Esophagus squamous epithelium (tissue), 5 donors: Measurements from ENCODE around the gene AKAP5. TPM values are rescaled to one million over a fixed set of nuclear protein-coding genes. Genes with fewer than 3 reads are reported as not detected.

Experiments
- DNase-seq: peaks from one replicate; lab custom pipeline; 2025; lab: John Stamatoyannopoulos, UW
- H3K27ac ChIP-seq, 4 donors: fragments of 200-600 bp; sonication (generic); one replicate each; pipeline ENCODE4 v1.5.1; 2016 to 2019; ENCODE audit warnings: mild to moderate bottlenecking in 1 of 4
- H3K27me3 ChIP-seq, 4 donors: fragments of 200-600 bp; sonication (generic); 1 replicate in 3 of 4; 2 replicates in 1 of 4; pipeline versions ENCODE4 v1.5.1 to v1.6.0; 2017 to 2021; ENCODE audit warnings: antibody characterized with exemption in 1 of 4
- H3K36me3 ChIP-seq, 3 donors: fragments of 200-600 bp; sonication (generic); one replicate each; pipeline ENCODE4 v1.5.1; 2016 to 2019
- H3K4me1 ChIP-seq, 3 donors: fragments of 200-600 bp; sonication (generic); one replicate each; pipeline ENCODE4 v1.5.1; 2017 to 2019
- H3K4me3 ChIP-seq, 4 donors: fragments of 200-600 bp; sonication (generic); 1 replicate in 3 of 4; 2 replicates in 1 of 4; pipeline ENCODE4 v1.5.1; 2016 to 2019; ENCODE audit warnings: mild to moderate bottlenecking in 2 of 4, moderate library complexity in 1 of 4
- H3K9me3 ChIP-seq, 3 donors: fragments of 200-600 bp; sonication (generic); one replicate each; pipeline ENCODE4 v1.5.1; 2016 to 2019
- POLR2A ChIP-seq, 4 donors: fragments of 450-650 bp; IDR thresholded peaks; one replicate each; pipeline ENCODE4 v1.6.1; 2017; ENCODE audit warnings: antibody characterized with exemption in 4 of 4, mild to moderate bottlenecking in 4 of 4, moderate library complexity in 3 of 4
- WGBS, 2 donors: methylation state at CpG; one replicate each; pipeline ENCODE4 v1.1.5; 2018; 5-methylcytosine and 5-hydroxymethylcytosine counted together
- intact Hi-C: fragments of 100-400 bp; cut with DNase I; formaldehyde crosslinking; loops from one replicate; pipeline ENCODE4 v1.15.0; 2022
- total RNA-seq, 4 donors: library from RNA; depleted of rRNA; stranded (reverse); fragments of >200 nt; gene quantifications; one replicate each; pipeline ENCODE4 v1.1.0, GENCODE V29; 2016
- TF ChIP-seq, protein P1 (sequence below), 6 experiments: fragments of 450-650 bp in 4 of 6; fragments of 200-600 bp in 2 of 6; sonication (generic) in 2 of 6; IDR thresholded peaks; one replicate each; pipeline ENCODE4 v1.5.1; 2016 to 2019; ENCODE audit warnings: antibody characterized with exemption in 6 of 6, mild to moderate bottlenecking in 4 of 6, moderate library complexity in 4 of 6
- donor health status: DM: yes; HTN: yes; CAD: no.

AKAP5 gene
- total RNA-seq, 4 donors from 2014 or later, result 0.04 to 0.38 TPM; not detected in 2

DNA sequence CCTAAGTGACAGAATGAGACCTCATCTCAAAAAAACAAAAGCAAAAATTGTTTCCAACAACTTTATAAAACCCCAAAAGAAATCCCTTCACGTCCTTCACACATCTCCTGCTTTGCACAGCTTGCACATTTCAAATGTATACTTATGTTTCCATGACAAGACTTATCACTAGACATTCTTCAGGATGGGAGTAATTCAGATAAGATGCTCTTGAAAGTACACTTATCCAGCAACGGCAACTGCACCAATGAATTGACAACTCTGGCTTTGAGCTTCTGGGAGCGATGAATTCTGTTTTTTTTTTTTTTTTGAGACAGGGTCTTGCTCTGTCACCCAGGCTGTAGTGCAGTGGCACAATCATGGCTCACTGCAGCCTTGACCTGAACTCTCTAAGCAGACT lies 30.8 kb upstream of the AKAP5 start:
- Histone ChIP-seq H3K27me3 (no peaks in the 10 kb centered on the region), H3K9me3 (no peaks in the 10 kb centered on the region), H3K4me3 (no peak overlapping the region), H3K36me3 (peaks cover 0 to 95% (median 19%) of the 10 kb centered on the region in 3 donors), H3K27ac (no peak overlapping the region), H3K4me1 (no peaks in the 10 kb centered on the region)
- DNase-seq, result no peak
- intact Hi-C loops, result no loop called here
- no peak for TF ChIP-seq POLR2A (IDR thresholded peaks at IDR 0.05)
- TF ChIP-seq, protein P1, sequence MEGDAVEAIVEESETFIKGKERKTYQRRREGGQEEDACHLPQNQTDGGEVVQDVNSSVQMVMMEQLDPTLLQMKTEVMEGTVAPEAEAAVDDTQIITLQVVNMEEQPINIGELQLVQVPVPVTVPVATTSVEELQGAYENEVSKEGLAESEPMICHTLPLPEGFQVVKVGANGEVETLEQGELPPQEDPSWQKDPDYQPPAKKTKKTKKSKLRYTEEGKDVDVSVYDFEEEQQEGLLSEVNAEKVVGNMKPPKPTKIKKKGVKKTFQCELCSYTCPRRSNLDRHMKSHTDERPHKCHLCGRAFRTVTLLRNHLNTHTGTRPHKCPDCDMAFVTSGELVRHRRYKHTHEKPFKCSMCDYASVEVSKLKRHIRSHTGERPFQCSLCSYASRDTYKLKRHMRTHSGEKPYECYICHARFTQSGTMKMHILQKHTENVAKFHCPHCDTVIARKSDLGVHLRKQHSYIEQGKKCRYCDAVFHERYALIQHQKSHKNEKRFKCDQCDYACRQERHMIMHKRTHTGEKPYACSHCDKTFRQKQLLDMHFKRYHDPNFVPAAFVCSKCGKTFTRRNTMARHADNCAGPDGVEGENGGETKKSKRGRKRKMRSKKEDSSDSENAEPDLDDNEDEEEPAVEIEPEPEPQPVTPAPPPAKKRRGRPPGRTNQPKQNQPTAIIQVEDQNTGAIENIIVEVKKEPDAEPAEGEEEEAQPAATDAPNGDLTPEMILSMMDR (IDR thresholded peaks at IDR 0.05), result no peak
- WGBS, 2 donors, result 76 to 95% methylated on average over 3 of the region's 3 CpGs

DNA sequence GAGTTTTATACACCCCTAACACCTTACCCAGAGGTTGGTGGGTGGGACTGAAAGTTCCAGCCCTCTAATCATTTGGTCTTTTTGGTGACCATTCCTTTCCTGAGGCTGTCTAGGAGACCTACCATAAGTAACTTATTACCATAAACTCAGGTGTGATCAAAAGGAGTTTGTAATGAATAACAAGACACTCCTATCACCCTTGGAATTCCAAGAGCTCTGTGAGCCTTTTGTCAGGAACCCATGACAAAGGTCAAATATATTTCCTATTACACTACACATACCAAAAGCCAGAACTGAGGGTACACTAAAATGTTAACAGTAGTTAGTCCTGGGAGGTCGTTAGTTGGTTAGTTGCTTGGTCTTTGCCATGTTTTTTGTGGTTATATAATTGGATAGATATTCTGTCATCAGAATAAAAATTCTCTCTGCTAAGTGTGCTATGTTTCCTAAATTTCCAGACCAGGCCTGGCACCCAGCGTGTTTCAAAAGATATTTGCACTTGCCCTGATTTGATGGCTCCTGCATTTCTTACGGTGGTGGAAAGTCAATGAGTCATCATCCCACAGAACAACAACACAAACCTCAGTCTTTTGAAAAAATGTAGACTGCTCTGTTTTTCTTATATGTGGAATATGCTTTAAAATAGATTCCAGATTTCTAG lies 27.0 kb upstream of the AKAP5 start:
- Histone ChIP-seq H3K27me3 (no peaks in the 10 kb centered on the region), H3K9me3 (no peaks in the 10 kb centered on the region), H3K4me1 (no peaks in the 10 kb centered on the region), H3K27ac (no peak overlapping the region), H3K36me3 (peaks cover 0 to 98% (median 19%) of the 10 kb centered on the region in 3 donors), H3K4me3 (no peak overlapping the region)
- no peak for DNase-seq
- 45 to 52% methylated on average over 3 of the region's 3 CpGs for WGBS, 2 donors
- intact Hi-C loops, result no loop called here
- TF ChIP-seq POLR2A (IDR thresholded peaks at IDR 0.05), result no peak
- TF ChIP-seq, protein P1 (IDR thresholded peaks at IDR 0.05), result no peak

DNA sequence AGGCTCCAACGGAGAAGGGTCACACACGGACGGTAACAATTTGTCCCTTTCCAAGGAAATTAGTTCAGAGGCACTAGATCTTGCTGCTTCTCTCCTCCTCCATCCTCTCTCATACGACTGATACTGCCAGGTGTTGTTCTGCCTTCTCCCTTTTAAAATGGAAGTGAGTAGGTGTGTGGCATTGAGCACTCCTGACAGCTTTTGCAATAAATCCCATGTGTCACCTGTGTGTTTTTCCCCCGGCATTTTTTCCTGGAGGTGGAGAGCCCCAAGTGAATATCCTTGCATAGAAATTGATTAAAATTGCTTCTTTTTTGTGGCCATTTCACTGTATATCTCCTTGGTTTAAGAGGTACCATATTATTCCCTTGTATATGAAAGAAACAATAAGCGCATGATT lies 26.2 kb upstream of the AKAP5 start:
- intact Hi-C loops, result no loop called here
- H3K36me3 ChIP-seq, result peaks cover 0 to 98% (median 19%) of the 10 kb centered on the region in 3 donors

DNA sequence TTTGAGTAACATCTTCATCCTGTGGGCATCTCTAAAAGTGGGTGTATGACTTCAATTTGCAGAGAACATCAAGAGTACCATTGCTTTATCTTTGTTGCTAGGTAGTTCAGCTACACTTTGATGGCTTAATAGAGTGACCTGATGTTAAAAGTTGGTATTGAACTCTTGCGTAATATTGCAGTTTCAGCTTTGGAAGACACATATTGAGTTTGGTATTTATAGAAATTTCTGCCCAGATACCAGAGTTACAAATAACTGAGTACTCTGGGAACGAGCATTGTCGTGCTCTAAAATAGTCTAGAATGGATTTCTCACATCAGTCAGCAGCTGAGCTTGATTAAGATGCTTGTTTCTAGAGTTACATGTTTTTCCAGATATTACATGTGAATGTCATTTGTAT lies 24.8 kb upstream of the AKAP5 start:
- no peak overlapping the region for H3K27ac ChIP-seq
- no peak for DNase-seq

More for the DNA sequence above, 26.2 kb upstream of the AKAP5 start:
- H3K27me3 ChIP-seq, result no peaks in the 10 kb centered on the region
- no peaks in the 10 kb centered on the region for H3K9me3 ChIP-seq
- H3K27ac ChIP-seq, result no peak overlapping the region
- WGBS, 2 donors, result 92 to 95% methylated on average over 6 of the region's 6 CpGs
- H3K4me1 ChIP-seq, result no peaks in the 10 kb centered on the region
- TF ChIP-seq, protein P1 (IDR thresholded peaks at IDR 0.05), result no peak
- no peak for TF ChIP-seq POLR2A (IDR thresholded peaks at IDR 0.05)
- no peak overlapping the region for H3K4me3 ChIP-seq
- DNase-seq, result no peak

More for the DNA sequence above, 24.8 kb upstream of the AKAP5 start:
- 95 to 98% methylated on average over 3 of the region's 3 CpGs for WGBS, 2 donors
- no peak overlapping the region for H3K4me3 ChIP-seq
- no peaks in the 10 kb centered on the region for H3K9me3 ChIP-seq
- no peaks in the 10 kb centered on the region for H3K27me3 ChIP-seq
- peaks cover 0 to 7% (median 0%) of the 10 kb centered on the region in 3 donors for H3K4me1 ChIP-seq
- H3K36me3 ChIP-seq, result peaks cover 0 to 100% (median 19%) of the 10 kb centered on the region in 3 donors
- TF ChIP-seq, protein P1 (IDR thresholded peaks at IDR 0.05), result no peak
- TF ChIP-seq POLR2A (IDR thresholded peaks at IDR 0.05), result no peak
- intact Hi-C loops, result no loop called here
